Measurements from ENCODE around the gene SPIRE2. TPM values are rescaled to one million over a fixed set of nuclear protein-coding genes. Genes with fewer than 3 reads are reported as not detected.

The SPIRE2 gene
- total and polyA plus RNA-seq, 2 of the 13 experiments (the other 11 are each of a cell fraction or from before 2014, with no cell fraction given), result 13.3 to 37.5 TPM

DNA sequence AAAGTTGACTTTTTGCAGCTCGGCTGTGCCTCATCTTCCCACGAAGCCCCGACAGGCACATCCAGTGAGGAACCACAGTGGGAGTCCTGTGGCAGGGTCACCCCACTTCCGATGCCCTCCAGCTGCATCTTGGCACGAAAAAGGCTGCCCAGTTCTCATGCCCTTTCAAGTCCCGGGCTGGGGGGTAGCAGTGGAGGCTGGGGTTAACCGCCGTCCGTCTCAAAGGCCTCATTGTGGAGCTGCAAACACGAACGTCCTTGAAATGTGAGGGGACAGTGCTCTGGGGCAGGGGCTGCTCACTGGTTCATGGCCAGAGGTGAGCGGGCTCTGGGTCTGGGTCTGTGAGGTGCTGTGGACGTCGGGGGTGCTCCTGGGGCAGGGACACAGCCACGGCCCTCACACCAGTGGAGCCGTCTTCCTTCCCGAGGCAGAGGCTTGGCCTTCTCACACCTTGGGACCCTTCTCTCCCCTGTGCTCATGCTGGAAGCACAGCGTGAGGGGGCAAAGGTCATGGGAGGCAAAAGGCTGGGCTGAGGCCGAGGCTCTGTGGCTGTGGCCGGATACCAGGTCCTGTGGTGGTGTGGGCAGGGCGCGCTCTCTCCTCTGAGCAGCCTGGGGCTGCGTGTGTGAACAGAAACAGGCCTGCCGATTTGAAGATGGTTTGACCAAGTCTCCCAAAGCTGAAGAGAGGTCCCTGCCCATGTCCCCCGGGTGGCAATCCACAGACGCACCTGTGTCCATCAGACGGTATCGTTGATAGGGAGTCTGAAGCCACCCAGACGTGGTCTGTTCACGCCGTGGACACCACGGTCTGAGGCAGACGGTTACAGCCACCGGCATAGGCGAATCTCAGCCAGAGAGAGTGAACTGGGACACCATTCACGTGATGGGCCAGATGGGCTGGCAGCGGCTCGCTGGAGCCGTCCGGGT lies 87.3 kb downstream of the SPIRE2 start (continued):
- TF ChIP-seq CCAR2 (optimal IDR thresholded peaks at IDR 0.05; ENCODE audit: low read depth, low read length) (no peak), ZNF33B (CRISPR knock-in tag; IDR thresholded peaks at IDR 0.05) (peak; percentile 93), SOX5 (CRISPR knock-in tag; IDR thresholded peaks at IDR 0.05; ENCODE audit: borderline replicate concordance) (peak; percentile 66), RFX3 (CRISPR knock-in tag; IDR thresholded peaks at IDR 0.05) (no peak), ZNF224 (CRISPR knock-in tag; IDR thresholded peaks at IDR 0.05) (peak; percentile 81; the same call in 1 of the 2 replicates), KAT2B (IDR thresholded peaks at IDR 0.05; ENCODE audit: borderline replicate concordance, low read depth, low read length) (no peak), TEAD2 (CRISPR knock-in tag; IDR thresholded peaks at IDR 0.05) (peak; percentile 48; the same call in 1 of the 2 replicates), PPARG (CRISPR knock-in tag; conservative IDR thresholded peaks at IDR 0.05) (peak; percentile 70), SRSF4 (IDR thresholded peaks at IDR 0.05; ENCODE audit: low read depth, low read length, poor library complexity, severe bottlenecking) (no peak), ZNF792 (CRISPR knock-in tag; IDR thresholded peaks at IDR 0.05) (0 out of 2 replicates have a peak, but pooled peaks have one; percentile 30), LCORL (IDR thresholded peaks at IDR 0.05) (no peak), LCORL (CRISPR knock-in tag; IDR thresholded peaks at IDR 0.05) (peak; percentile 94; the same call in 1 of the 2 replicates), ZBTB1 (CRISPR knock-in tag; IDR thresholded peaks at IDR 0.05; ENCODE audit: borderline replicate concordance) (0 out of 2 replicates have a peak, but pooled peaks have one; percentile 52), CENPX (CRISPR knock-in tag; IDR thresholded peaks at IDR 0.05) (no peak), HNF4G (IDR thresholded peaks at IDR 0.05; ENCODE audit: borderline replicate concordance, low read depth, low read length) (peak; percentile 74), HNF4G (CRISPR knock-in tag; IDR thresholded peaks at IDR 0.05; ENCODE audit: borderline replicate concordance, low read depth) (peak; percentile 95), KLF11 (CRISPR knock-in tag; IDR thresholded peaks at IDR 0.05) (no peak)
- TF ChIP-seq, protein P1, sequence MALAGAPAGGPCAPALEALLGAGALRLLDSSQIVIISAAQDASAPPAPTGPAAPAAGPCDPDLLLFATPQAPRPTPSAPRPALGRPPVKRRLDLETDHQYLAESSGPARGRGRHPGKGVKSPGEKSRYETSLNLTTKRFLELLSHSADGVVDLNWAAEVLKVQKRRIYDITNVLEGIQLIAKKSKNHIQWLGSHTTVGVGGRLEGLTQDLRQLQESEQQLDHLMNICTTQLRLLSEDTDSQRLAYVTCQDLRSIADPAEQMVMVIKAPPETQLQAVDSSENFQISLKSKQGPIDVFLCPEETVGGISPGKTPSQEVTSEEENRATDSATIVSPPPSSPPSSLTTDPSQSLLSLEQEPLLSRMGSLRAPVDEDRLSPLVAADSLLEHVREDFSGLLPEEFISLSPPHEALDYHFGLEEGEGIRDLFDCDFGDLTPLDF (CRISPR knock-in tag; IDR thresholded peaks at IDR 0.05), result peak; percentile 51; the same call in 1 of the 2 replicates
- TF ChIP-seq, protein P2, sequence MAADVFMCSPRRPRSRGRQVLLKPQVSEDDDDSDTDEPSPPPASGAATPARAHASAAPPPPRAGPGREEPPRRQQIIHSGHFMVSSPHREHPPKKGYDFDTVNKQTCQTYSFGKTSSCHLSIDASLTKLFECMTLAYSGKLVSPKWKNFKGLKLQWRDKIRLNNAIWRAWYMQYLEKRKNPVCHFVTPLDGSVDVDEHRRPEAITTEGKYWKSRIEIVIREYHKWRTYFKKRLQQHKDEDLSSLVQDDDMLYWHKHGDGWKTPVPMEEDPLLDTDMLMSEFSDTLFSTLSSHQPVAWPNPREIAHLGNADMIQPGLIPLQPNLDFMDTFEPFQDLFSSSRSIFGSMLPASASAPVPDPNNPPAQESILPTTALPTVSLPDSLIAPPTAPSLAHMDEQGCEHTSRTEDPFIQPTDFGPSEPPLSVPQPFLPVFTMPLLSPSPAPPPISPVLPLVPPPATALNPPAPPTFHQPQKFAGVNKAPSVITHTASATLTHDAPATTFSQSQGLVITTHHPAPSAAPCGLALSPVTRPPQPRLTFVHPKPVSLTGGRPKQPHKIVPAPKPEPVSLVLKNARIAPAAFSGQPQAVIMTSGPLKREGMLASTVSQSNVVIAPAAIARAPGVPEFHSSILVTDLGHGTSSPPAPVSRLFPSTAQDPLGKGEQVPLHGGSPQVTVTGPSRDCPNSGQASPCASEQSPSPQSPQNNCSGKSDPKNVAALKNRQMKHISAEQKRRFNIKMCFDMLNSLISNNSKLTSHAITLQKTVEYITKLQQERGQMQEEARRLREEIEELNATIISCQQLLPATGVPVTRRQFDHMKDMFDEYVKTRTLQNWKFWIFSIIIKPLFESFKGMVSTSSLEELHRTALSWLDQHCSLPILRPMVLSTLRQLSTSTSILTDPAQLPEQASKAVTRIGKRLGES (CRISPR knock-in tag; IDR thresholded peaks at IDR 0.05; ENCODE audit: borderline replicate concordance), result no peak
- TF ChIP-seq, protein P3, sequence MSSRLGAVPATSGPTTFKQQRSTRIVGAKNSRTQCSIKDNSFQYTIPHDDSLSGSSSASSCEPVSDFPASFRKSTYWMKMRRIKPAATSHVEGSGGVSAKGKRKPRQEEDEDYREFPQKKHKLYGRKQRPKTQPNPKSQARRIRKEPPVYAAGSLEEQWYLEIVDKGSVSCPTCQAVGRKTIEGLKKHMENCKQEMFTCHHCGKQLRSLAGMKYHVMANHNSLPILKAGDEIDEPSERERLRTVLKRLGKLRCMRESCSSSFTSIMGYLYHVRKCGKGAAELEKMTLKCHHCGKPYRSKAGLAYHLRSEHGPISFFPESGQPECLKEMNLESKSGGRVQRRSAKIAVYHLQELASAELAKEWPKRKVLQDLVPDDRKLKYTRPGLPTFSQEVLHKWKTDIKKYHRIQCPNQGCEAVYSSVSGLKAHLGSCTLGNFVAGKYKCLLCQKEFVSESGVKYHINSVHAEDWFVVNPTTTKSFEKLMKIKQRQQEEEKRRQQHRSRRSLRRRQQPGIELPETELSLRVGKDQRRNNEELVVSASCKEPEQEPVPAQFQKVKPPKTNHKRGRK (CRISPR knock-in tag; IDR thresholded peaks at IDR 0.05), result 0 out of 2 replicates have a peak, but pooled peaks have one; percentile 51
- TF ChIP-seq, protein P4, sequence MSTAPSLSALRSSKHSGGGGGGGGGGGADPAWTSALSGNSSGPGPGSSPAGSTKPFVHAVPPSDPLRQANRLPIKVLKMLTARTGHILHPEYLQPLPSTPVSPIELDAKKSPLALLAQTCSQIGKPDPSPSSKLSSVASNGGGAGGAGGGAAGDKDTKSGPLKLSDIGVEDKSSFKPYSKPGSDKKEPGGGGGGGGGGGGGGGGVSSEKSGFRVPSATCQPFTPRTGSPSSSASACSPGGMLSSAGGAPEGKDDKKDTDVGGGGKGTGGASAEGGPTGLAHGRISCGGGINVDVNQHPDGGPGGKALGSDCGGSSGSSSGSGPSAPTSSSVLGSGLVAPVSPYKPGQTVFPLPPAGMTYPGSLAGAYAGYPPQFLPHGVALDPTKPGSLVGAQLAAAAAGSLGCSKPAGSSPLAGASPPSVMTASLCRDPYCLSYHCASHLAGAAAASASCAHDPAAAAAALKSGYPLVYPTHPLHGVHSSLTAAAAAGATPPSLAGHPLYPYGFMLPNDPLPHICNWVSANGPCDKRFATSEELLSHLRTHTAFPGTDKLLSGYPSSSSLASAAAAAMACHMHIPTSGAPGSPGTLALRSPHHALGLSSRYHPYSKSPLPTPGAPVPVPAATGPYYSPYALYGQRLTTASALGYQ (CRISPR knock-in tag; IDR thresholded peaks at IDR 0.05), result peak; percentile 88

All from HepG2 (cell line).